Measurements from ENCODE around the gene ZNF784.
A peak's percentile ranks its signal among the peaks of the same experiment; 100 is the strongest.
"Not testable (repeated sequence)": the region's sequence is repeated elsewhere in the genome, so short reads cannot be mapped to it uniquely, and the experiment has no call there.

The ZNF784 gene

DNA sequence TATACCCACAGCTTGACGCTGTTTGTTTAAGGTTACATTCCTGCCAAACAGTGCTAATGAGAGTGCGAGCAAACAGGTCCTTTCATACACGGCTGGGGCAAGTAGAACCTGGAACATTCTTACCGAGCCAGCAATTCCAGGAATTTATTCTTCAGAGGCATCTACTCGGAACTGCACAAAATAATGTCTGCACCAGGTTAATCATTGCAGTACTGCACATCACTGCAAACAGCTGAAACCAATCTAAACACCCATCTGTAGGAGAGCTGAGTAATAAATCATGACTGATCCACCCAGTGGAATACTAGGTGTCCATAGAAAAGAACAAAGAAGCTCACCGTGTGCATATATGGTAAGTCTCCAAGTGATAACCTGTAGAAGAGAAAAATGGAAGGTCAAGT is 42.5 kb downstream of the ZNF784 start:
- DNase-seq (ENCODE audit: insufficient read length, low spot score) (no peak), FAIRE-seq (no peak)
- TF ChIP-seq TAF1 (IDR thresholded peaks at IDR 0.05; ENCODE audit: low read depth, low read length), result no peak
- TF ChIP-seq POU2F2 (IDR thresholded peaks at IDR 0.05; ENCODE audit: low read depth, low read length), result no peak
- no peak for TF ChIP-seq POLR2AphosphoS5 (IDR thresholded peaks at IDR 0.05; ENCODE audit: low read depth, low read length)
- TF ChIP-seq POLR2A (IDR thresholded peaks at IDR 0.05; ENCODE audit: low read depth, low read length), result no peak

GRCh38 chr19:55581145-55581822 is 43.1 kb downstream of the ZNF784 start:
- no peak for TF ChIP-seq PAX5 (IDR thresholded peaks at IDR 0.05; ENCODE audit: insufficient read depth, low read length, severe bottlenecking)
- no peak for TF ChIP-seq TAF1 (IDR thresholded peaks at IDR 0.05; ENCODE audit: low read depth, low read length)
- TF ChIP-seq POLR2AphosphoS5 (IDR thresholded peaks at IDR 0.05; ENCODE audit: low read depth, low read length), result no peak
- TF ChIP-seq POU2F2 (IDR thresholded peaks at IDR 0.05; ENCODE audit: low read depth, low read length), result no peak
- no peak for TF ChIP-seq SPI1 (IDR thresholded peaks at IDR 0.05; ENCODE audit: low read depth, low read length)
- TF ChIP-seq POLR2A (IDR thresholded peaks at IDR 0.05; ENCODE audit: low read depth, low read length), result no peak
- FAIRE-seq (peak; percentile 72), DNase-seq (ENCODE audit: insufficient read length, low spot score) (no peak)

DNA sequence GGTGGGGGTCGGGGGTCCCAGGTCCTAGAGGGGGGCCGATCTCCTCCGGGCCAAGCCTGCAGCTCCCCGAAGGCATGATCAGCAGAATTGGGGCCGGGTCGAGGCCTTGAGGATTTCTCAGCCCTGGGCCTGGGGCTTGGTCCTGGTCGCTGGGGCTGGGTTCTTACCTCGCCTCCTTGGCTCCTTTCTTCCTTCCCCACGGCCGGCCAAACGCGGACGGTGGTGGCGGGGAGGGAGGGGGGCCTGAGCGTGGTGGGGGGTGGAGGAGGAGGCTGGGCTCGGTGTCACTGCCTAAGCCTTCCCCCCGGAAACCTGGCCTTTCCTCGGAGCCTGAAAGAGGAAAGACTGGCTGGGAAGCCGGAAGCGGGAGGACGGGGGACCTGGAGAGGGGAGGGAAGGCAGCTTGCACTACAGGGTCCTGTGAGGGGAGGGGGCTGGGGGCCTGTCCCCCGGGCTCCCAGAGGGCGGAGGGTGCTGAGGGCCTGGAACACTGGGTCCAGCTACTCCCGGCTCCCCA is 43.7 kb downstream of the ZNF784 start, which contains the start of gene ZNF579:
ZNF579 (minus strand) TSS at position 221 of the 517 bp plus-strand sequence. CDS start 1,209 bp downstream, outside the sequence.
- peak; percentile 43; the same call in 1 of the 2 replicates for TF ChIP-seq POU2F2 (IDR thresholded peaks at IDR 0.05; ENCODE audit: low read depth, low read length)
- no peak for TF ChIP-seq TAF1 (IDR thresholded peaks at IDR 0.05; ENCODE audit: low read depth, low read length)
- TF ChIP-seq POLR2A (IDR thresholded peaks at IDR 0.05; ENCODE audit: low read depth, low read length), result 0 out of 2 replicates have a peak, but pooled peaks have one; percentile 42
- DNase-seq (ENCODE audit: insufficient read length, low spot score) (peak; percentile 88), FAIRE-seq (peak; percentile 85)

DNA sequence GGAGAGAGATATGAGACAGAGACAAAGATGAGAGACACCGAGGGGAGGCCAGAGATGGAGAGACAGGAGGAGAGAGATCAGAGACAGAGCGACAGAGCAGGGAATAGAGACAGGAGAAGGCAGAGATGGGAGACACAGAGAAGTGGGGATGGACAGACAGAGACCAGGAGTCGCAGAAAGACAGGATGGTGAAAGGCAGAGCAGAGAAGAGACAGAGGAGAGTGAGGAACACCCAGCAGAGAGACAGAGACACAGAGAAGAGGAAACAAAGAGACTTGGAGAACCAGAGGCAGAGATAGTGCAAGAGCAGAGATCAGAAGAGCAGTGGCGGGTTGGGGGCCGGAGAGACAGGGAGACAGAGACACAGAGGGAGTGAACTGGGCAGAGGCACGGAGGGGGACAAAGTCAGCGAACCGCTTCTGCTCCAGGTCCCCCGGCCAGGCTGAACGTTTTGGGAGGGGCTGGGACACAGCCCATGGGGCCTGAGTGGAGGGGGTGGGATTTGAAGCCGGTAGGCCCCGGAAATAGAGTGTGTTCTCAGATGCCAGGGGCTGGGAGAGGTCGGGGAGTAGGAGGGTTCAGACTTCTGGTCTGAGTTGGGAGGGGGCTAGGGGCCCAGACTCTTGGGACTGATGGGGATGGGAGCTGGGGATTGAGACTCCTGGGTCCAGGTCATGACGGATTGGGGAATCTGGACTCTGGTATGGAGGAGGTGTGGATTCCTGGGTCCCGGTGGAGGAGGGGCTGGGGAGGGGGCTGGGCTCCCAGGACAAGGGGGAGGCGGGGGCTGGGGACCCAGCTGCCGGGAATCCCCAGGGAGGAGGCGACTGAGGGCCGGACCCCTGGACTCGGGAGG is 44.4 kb downstream of the ZNF784 start:
- TF ChIP-seq POLR2AphosphoS5 (IDR thresholded peaks at IDR 0.05; ENCODE audit: low read depth, low read length) (no peak), POLR2A (IDR thresholded peaks at IDR 0.05; ENCODE audit: low read depth, low read length) (no peak), PAX5 (IDR thresholded peaks at IDR 0.05; ENCODE audit: insufficient read depth, low read length, severe bottlenecking) (no peak), SPI1 (IDR thresholded peaks at IDR 0.05; ENCODE audit: low read depth, low read length) (no peak), TAF1 (IDR thresholded peaks at IDR 0.05; ENCODE audit: low read depth, low read length) (no peak), POU2F2 (IDR thresholded peaks at IDR 0.05; ENCODE audit: low read depth, low read length) (no peak)
- FAIRE-seq (no peak), DNase-seq (ENCODE audit: insufficient read length, low spot score) (no peak)

DNA sequence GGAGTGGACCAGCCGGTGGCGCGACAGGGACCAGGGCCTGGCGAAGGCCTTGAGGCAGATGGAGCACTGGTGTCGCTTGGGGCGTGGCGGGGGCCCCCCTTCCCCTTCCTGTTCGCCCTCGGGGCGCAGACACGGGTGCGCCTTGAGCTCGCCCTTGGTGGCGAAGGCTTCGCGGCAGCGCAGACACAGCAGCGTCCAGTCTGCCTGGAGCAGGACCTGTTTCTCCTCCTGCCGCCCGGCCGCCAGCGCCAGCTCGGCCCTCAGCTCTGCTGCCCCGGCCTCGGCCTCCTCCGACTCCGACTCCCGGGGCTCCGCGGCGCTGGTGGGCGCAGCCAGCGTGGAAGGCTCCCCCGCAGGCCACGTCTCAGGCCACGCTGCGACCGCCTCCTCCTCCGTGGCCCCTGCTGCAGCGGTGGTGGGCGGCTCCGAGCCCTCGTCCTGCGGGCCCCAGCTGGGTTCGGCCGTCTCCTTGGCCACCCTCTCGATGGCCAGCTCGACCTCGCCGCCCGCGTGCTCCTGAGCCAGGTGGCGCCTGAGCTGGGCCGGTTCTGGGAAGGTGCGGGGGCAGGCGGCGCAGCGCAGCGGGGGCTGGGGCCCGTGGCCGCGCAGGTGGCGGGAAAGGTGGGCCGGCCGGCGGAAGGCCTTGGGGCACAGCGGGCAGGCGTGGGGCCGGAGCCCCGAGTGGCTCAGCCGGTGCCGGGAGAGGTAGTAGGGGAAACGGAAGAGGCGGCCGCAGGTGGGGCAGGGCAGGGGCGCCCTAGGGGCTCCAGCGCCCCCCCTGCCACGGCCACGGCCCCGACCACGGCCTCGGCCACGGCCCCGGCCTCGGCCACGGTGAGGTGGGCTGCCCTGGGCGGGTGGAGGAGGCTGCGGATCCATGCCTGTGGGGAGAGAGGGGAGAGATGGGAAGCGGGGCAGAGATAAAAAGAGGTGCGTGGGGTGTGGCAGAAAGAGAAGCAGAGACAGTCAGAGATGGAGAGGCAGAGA is 45.3 kb downstream of the ZNF784 start:
- DNase-seq (ENCODE audit: insufficient read length, low spot score), result no peak
- FAIRE-seq, result no peak
- no peak for TF ChIP-seq TAF1 (IDR thresholded peaks at IDR 0.05; ENCODE audit: low read depth, low read length)
- no peak for TF ChIP-seq SPI1 (IDR thresholded peaks at IDR 0.05; ENCODE audit: low read depth, low read length)
- no peak for TF ChIP-seq POLR2AphosphoS5 (IDR thresholded peaks at IDR 0.05; ENCODE audit: low read depth, low read length)
- no peak for TF ChIP-seq POU2F2 (IDR thresholded peaks at IDR 0.05; ENCODE audit: low read depth, low read length)
- no peak for TF ChIP-seq POLR2A (IDR thresholded peaks at IDR 0.05; ENCODE audit: low read depth, low read length)
- no peak for TF ChIP-seq PAX5 (IDR thresholded peaks at IDR 0.05; ENCODE audit: insufficient read depth, low read length, severe bottlenecking)

DNA sequence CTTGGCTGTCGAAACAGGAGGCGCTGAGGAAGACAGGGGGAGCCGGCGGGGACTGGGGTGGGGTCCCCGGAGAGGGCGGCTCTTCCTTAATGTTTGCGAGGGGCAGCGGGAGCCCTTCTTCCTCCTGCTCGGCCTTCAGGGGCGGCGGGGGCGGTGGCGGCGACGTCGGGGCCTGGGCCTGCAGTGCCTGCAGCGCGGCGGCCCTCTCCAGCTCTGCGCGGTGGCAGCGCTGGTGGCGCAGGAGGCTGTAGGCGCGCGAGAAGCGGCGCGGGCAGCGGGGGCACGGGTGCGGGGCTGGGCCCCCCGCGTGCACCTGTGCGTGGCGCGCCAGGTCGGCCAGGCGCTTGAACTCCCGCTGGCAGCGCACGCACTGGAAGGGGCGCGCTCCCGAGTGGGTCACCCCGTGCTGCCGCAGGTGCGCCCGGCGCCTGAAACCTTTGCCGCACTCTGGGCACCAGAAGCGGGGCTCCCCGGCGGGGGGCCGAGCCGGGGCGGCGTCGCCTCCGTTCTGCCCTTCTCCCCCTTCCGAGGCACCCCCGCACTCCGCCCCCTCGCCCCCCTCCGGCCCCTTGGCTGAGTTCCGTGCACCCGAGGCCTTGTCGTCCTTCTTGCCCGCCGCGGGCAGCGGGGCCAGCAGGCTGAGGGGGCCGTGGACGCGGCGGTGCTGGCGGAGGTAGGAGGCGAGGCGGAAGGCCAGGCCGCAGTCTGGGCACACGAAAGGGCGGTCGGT is 46.2 kb downstream of the ZNF784 start:
- FAIRE-seq (no peak), DNase-seq (ENCODE audit: insufficient read length, low spot score) (no peak)
- TF ChIP-seq PAX5 (IDR thresholded peaks at IDR 0.05; ENCODE audit: insufficient read depth, low read length, severe bottlenecking), result no peak
- no peak for TF ChIP-seq POU2F2 (IDR thresholded peaks at IDR 0.05; ENCODE audit: low read depth, low read length)
- no peak for TF ChIP-seq TAF1 (IDR thresholded peaks at IDR 0.05; ENCODE audit: low read depth, low read length)
- TF ChIP-seq POLR2A (IDR thresholded peaks at IDR 0.05; ENCODE audit: low read depth, low read length), result no peak
- no peak for TF ChIP-seq POLR2AphosphoS5 (IDR thresholded peaks at IDR 0.05; ENCODE audit: low read depth, low read length)
- no peak for TF ChIP-seq SPI1 (IDR thresholded peaks at IDR 0.05; ENCODE audit: low read depth, low read length)

DNA sequence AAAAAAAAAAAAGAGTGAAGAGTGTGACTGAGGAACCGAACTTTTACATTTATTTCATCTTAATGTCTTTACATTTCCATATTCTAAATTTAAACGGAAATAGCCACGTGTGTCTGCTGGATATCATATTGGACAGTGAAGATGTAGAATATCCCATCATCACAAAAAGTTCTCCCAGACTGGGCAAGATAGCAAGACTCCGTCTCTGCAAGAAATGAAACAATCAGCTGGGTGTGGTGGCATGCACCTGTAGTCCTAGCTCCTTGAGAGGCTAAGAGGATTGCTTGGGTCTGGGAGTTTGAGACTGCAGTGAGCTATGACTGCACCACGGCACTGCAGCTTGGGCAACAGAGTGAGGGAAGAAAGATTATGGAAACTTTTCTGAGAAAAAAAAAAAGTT is 47.6 kb downstream of the ZNF784 start:
- TF ChIP-seq POLR2A (IDR thresholded peaks at IDR 0.05; ENCODE audit: low read depth, low read length) (no peak), SPI1 (IDR thresholded peaks at IDR 0.05; ENCODE audit: low read depth, low read length) (no peak)
- FAIRE-seq (no peak), DNase-seq (ENCODE audit: insufficient read length, low spot score) (no peak)

DNA sequence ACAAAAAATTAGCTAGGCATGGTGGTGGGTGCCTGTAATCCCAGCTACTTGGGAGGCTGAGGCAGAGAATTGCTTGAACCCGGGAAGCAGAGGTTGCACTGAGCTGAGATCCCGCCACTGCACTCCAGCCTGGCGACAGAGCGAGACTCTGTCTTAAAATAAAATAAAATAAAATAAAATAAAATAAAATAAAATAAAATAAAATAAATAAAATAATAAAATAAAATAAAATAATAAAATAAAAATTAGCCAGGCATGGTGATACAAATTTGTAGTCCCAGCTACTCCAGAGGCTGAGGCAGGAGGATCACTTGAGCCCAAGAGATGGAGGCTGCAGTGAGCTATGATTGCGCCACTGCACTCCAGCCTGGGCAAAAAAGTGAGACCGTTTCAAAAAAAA is 50.4 kb downstream of the ZNF784 start:
- DNase-seq (ENCODE audit: insufficient read length, low spot score); FAIRE-seq: not testable (repeated sequence)
